ENCODE results near the gene SNX10.
A peak's percentile ranks its signal among the peaks of the same experiment; 100 is the strongest.
"Not testable (repeated sequence)": the region's sequence is repeated elsewhere in the genome, so short reads cannot be mapped to it uniquely, and the experiment has no call there.

Gene SNX10

GRCh38 chr7:26291699-26292538 lies at the start of gene SNX10:
SNX10 (plus strand) TSS chr7:26291862; CDS start chr7:26346443, 54,581 bp downstream.
- DNase-seq (ENCODE audit: low read depth in 1 of 2, low spot score in 1 of 2), result peak; percentile 38 to 42

- no peak for DNase-seq (ENCODE audit: low read depth in 1 of 2, low spot score in 1 of 2)
Observed at GRCh38 chr7:26245150-26245549, 46.5 kb upstream of the SNX10 start.

GRCh38 chr7:26250239-26250638 lies 41.4 kb upstream of the SNX10 start:
- no peak for DNase-seq (ENCODE audit: low read depth in 1 of 2, low spot score in 1 of 2)

GRCh38 chr7:26261866-26262265 lies 29.8 kb upstream of the SNX10 start:
- DNase-seq (ENCODE audit: low read depth in 1 of 2, low spot score in 1 of 2), result not testable (repeated sequence)

- DNase-seq (ENCODE audit: low read depth in 1 of 2, low spot score in 1 of 2), result no peak
Observed at GRCh38 chr7:26265065-26265464, 26.6 kb upstream of the SNX10 start.

- DNase-seq (ENCODE audit: low read depth in 1 of 2, low spot score in 1 of 2), result no peak
Observed at GRCh38 chr7:26265499-26266075, 26.1 kb upstream of the SNX10 start.

- DNase-seq (ENCODE audit: low read depth in 1 of 2, low spot score in 1 of 2), result no peak
Observed at GRCh38 chr7:26267601-26268166, 24.0 kb upstream of the SNX10 start.

- no peak for DNase-seq (ENCODE audit: low read depth in 1 of 2, low spot score in 1 of 2)
Observed at GRCh38 chr7:26275213-26275612, 16.4 kb upstream of the SNX10 start.

- DNase-seq (ENCODE audit: low read depth in 1 of 2, low spot score in 1 of 2), result no peak
Observed at GRCh38 chr7:26278770-26279169, 12.9 kb upstream of the SNX10 start.

- DNase-seq (ENCODE audit: low read depth in 1 of 2, low spot score in 1 of 2), result no peak
Observed at GRCh38 chr7:26279405-26279804, 12.3 kb upstream of the SNX10 start.

GRCh38 chr7:26280097-26280496 lies 11.6 kb upstream of the SNX10 start:
- no peak for DNase-seq (ENCODE audit: low read depth in 1 of 2, low spot score in 1 of 2)

GRCh38 chr7:26280723-26281122 lies 10.9 kb upstream of the SNX10 start:
- DNase-seq (ENCODE audit: low read depth in 1 of 2, low spot score in 1 of 2), result no peak

GRCh38 chr7:26284477-26284876 lies 7.2 kb upstream of the SNX10 start:
- DNase-seq (ENCODE audit: low read depth in 1 of 2, low spot score in 1 of 2), result no peak

GRCh38 chr7:26284995-26285632 lies 6.5 kb upstream of the SNX10 start:
- no peak for DNase-seq (ENCODE audit: low read depth in 1 of 2, low spot score in 1 of 2)

- no peak for DNase-seq (ENCODE audit: low read depth in 1 of 2, low spot score in 1 of 2)
Observed at GRCh38 chr7:26286157-26286556, 5.5 kb upstream of the SNX10 start.

GRCh38 chr7:26288126-26288525 lies 3.5 kb upstream of the SNX10 start:
- DNase-seq (ENCODE audit: low read depth in 1 of 2, low spot score in 1 of 2), result not testable (repeated sequence)

- no peak for DNase-seq (ENCODE audit: low read depth in 1 of 2, low spot score in 1 of 2)
Observed at GRCh38 chr7:26291251-26291650, 411 bp upstream of the SNX10 start.

- DNase-seq (ENCODE audit: low read depth in 1 of 2, low spot score in 1 of 2), result no peak
Observed at GRCh38 chr7:26292768-26293560, 1.3 kb downstream of the SNX10 start.

- peak in 1 of 2 donors; percentile 40 for DNase-seq (ENCODE audit: low read depth in 1 of 2, low spot score in 1 of 2)
Observed at GRCh38 chr7:26293569-26294308, 2.1 kb downstream of the SNX10 start.

GRCh38 chr7:26295015-26295414 lies 3.4 kb downstream of the SNX10 start:
- no peak for DNase-seq (ENCODE audit: low read depth in 1 of 2, low spot score in 1 of 2)

Data from activated T-helper 1 cell treated with anti-CD3 and anti-CD28 coated beads, Interleukin-2, amount 50 U/mL, for 16 hours (primary cell).